Measurements from ENCODE around the gene PDE6A.

PDE6A gene

GRCh38 chr5:149872351-149873040 lies 72.1 kb downstream of the PDE6A start:
- Histone ChIP-seq H3K9me2 (replicated peaks; ENCODE audit: low read depth, low read length) (no peaks in the 10 kb centered on the region), H3K36me3 (ENCODE audit: insufficient read depth, low read length) (no peaks in the 10 kb centered on the region), H3K4me2 (ENCODE audit: low read depth, low read length, poor library complexity, severe bottlenecking) (no peak overlapping the region), H3K9ac (ENCODE audit: low read depth, low read length, poor library complexity, severe bottlenecking) (no peak overlapping the region), H2AFZ (ENCODE audit: low read length) (no peak overlapping the region), H4K20me1 (ENCODE audit: insufficient read depth, low read length, poor library complexity, severe bottlenecking) (no peaks in the 10 kb centered on the region), H3K27me3 (ENCODE audit: insufficient read depth, low read length, poor library complexity, severe bottlenecking) (no peaks in the 10 kb centered on the region), H3K4me3 (ENCODE audit: low read length, poor library complexity, severe bottlenecking) (no peak overlapping the region), H3F3A (ENCODE audit: low read depth) (no peaks in the 10 kb centered on the region), H3K9me3 (ENCODE audit: insufficient read depth, low read depth, low read length) (no peaks in the 10 kb centered on the region), H3K79me2 (ENCODE audit: insufficient read depth, low read length) (no peaks in the 10 kb centered on the region), H3K4me1 (ENCODE audit: insufficient read depth, low read length, poor library complexity, severe bottlenecking) (no peaks in the 10 kb centered on the region)
- no peak for TF ChIP-seq EZH2phosphoT487 (IDR thresholded peaks at IDR 0.05; ENCODE audit: borderline replicate concordance)
- TF ChIP-seq CTCF (conservative IDR thresholded peaks at IDR 0.05; ENCODE audit: low read length) = no peak

GRCh38 chr5:149871471-149871870 lies 73.1 kb downstream of the PDE6A start:
- Histone ChIP-seq H3K4me3 (ENCODE audit: low read length, poor library complexity, severe bottlenecking) (no peak overlapping the region), H3K4me1 (ENCODE audit: insufficient read depth, low read length, poor library complexity, severe bottlenecking) (no peaks in the 10 kb centered on the region), H4K20me1 (ENCODE audit: insufficient read depth, low read length, poor library complexity, severe bottlenecking) (no peaks in the 10 kb centered on the region), H3K36me3 (ENCODE audit: insufficient read depth, low read length) (no peaks in the 10 kb centered on the region), H3F3A (ENCODE audit: low read depth) (no peaks in the 10 kb centered on the region), H3K9me3 (ENCODE audit: insufficient read depth, low read depth, low read length) (no peaks in the 10 kb centered on the region), H3K4me2 (ENCODE audit: low read depth, low read length, poor library complexity, severe bottlenecking) (no peak overlapping the region), H3K9me2 (replicated peaks; ENCODE audit: low read depth, low read length) (no peaks in the 10 kb centered on the region), H2AFZ (ENCODE audit: low read length) (no peak overlapping the region), H3K9ac (ENCODE audit: low read depth, low read length, poor library complexity, severe bottlenecking) (no peak overlapping the region), H3K27me3 (ENCODE audit: insufficient read depth, low read length, poor library complexity, severe bottlenecking) (no peaks in the 10 kb centered on the region), H3K79me2 (ENCODE audit: insufficient read depth, low read length) (no peaks in the 10 kb centered on the region)
- TF ChIP-seq CTCF (conservative IDR thresholded peaks at IDR 0.05; ENCODE audit: low read length) (no peak), EZH2phosphoT487 (IDR thresholded peaks at IDR 0.05; ENCODE audit: borderline replicate concordance) (no peak)

- H2AFZ ChIP-seq (ENCODE audit: low read length) = no peak overlapping the region
- no peaks in the 10 kb centered on the region for H3K9me2 ChIP-seq (replicated peaks; ENCODE audit: low read depth, low read length)
- H3K36me3 ChIP-seq (ENCODE audit: insufficient read depth, low read length) = no peaks in the 10 kb centered on the region
- H3K27me3 ChIP-seq (ENCODE audit: insufficient read depth, low read length, poor library complexity, severe bottlenecking) = no peaks in the 10 kb centered on the region
- H3K4me1 ChIP-seq (ENCODE audit: insufficient read depth, low read length, poor library complexity, severe bottlenecking) = no peaks in the 10 kb centered on the region
- H3K9me3 ChIP-seq (ENCODE audit: insufficient read depth, low read depth, low read length) = no peaks in the 10 kb centered on the region
- no peak overlapping the region for H3K4me2 ChIP-seq (ENCODE audit: low read depth, low read length, poor library complexity, severe bottlenecking)
- no peak overlapping the region for H3K9ac ChIP-seq (ENCODE audit: low read depth, low read length, poor library complexity, severe bottlenecking)
- no peak overlapping the region for H3K4me3 ChIP-seq (ENCODE audit: low read length, poor library complexity, severe bottlenecking)
- H3F3A ChIP-seq (ENCODE audit: low read depth) = no peaks in the 10 kb centered on the region
- no peaks in the 10 kb centered on the region for H3K79me2 ChIP-seq (ENCODE audit: insufficient read depth, low read length)
- TF ChIP-seq CTCF (conservative IDR thresholded peaks at IDR 0.05; ENCODE audit: low read length) = no peak
- TF ChIP-seq EZH2phosphoT487 (IDR thresholded peaks at IDR 0.05; ENCODE audit: borderline replicate concordance) = no peak
- no peaks in the 10 kb centered on the region for H4K20me1 ChIP-seq (ENCODE audit: insufficient read depth, low read length, poor library complexity, severe bottlenecking)
These were observed 73.9 kb downstream of the PDE6A start for GRCh38 chr5:149870697-149871096.

All from Loucy (cell line).